HepG2 (cell line): Measurements from ENCODE around the gene ANKRD65. TPM values are rescaled to one million over a fixed set of nuclear protein-coding genes. Genes with fewer than 3 reads are reported as not detected.

ENCODE experiments used
- ADNP ChIP-seq: sonication (generic); formaldehyde crosslinking; IDR thresholded peaks from 2 replicates; pipeline ENCODE4 v1.4.0; 2020; ENCODE audit warnings: missing genetic modification reagents
- CEBPG ChIP-seq: IDR thresholded peaks from 2 replicates; pipeline ENCODE4 v1.6.1; 2016
- GMEB1 ChIP-seq: sonication (generic); formaldehyde crosslinking; IDR thresholded peaks from 2 replicates; pipeline ENCODE4 v1.5.1; 2020; ENCODE audit warnings: missing genetic modification reagents, mild to moderate bottlenecking, borderline replicate concordance
- HCFC1 ChIP-seq: fragments of 150-350 bp; IDR thresholded peaks from 2 replicates; pipeline ENCODE4 v1.6.1; 2014; ENCODE audit warnings: low read depth, low read length
- KDM5A ChIP-seq: fragments of 200-600 bp; sonication (generic); IDR thresholded peaks from 2 replicates; pipeline ENCODE4 v1.7.0; 2018; ENCODE audit warnings: antibody characterized with exemption, mild to moderate bottlenecking, low read length, borderline replicate concordance
- MYNN ChIP-seq: sonication (generic); formaldehyde crosslinking; IDR thresholded peaks from 2 replicates; pipeline ENCODE4 v1.4.0; 2020; ENCODE audit warnings: mild to moderate bottlenecking, low read depth, missing genetic modification reagents
- NCOA2 ChIP-seq: sonication (generic); formaldehyde crosslinking; IDR thresholded peaks from 2 replicates; pipeline ENCODE4 v1.8.0; 2022; ENCODE audit warnings: inconsistent platforms
- NCOR1 ChIP-seq: fragments of 200-600 bp; sonication (generic); IDR thresholded peaks from 2 replicates; pipeline ENCODE4 v1.7.0; 2017; ENCODE audit warnings: antibody characterized with exemption, low read length, borderline replicate concordance
- NFIC ChIP-seq: IDR thresholded peaks from 2 replicates; pipeline ENCODE4 v1.6.1; 2012; ENCODE audit warnings: mild to moderate bottlenecking, low read length, inconsistent platforms
- NFKBIZ ChIP-seq: IDR thresholded peaks from 2 replicates; pipeline ENCODE4 v1.6.1; 2018; ENCODE audit warnings: missing genetic modification reagents, missing compliant biosample characterization
- RBM22 ChIP-seq: fragments of 200-400 bp; formaldehyde crosslinking; optimal IDR thresholded peaks from 2 replicates; pipeline ENCODE3; 2017; ENCODE audit warnings: mild to moderate bottlenecking, low read length, moderate library complexity
- RELA ChIP-seq: sonication (generic); formaldehyde crosslinking; IDR thresholded peaks from 2 replicates; pipeline ENCODE4 v1.4.0; 2020; ENCODE audit warnings: missing genetic modification reagents
- SIN3A ChIP-seq: IDR thresholded peaks from 2 replicates; pipeline ENCODE4 v1.6.1; 2011; ENCODE audit warnings: low read depth, mild to moderate bottlenecking, control low read depth, low read length, borderline replicate concordance
- TERF1 ChIP-seq: sonication (generic); formaldehyde crosslinking; IDR thresholded peaks from 2 replicates; pipeline ENCODE4 v1.8.0; 2022; ENCODE audit warnings: mild to moderate bottlenecking, missing genetic modification reagents, moderate library complexity
- ZNF207 ChIP-seq: fragments of 450-650 bp; IDR thresholded peaks from 2 replicates; pipeline ENCODE4 v1.6.1; 2016; ENCODE audit warnings: antibody characterized with exemption, borderline replicate concordance
- ZNF235 ChIP-seq: sonication (generic); formaldehyde crosslinking; IDR thresholded peaks from 2 replicates; pipeline ENCODE4 v1.8.1; 2023; ENCODE audit warnings: mild to moderate bottlenecking, missing genetic modification reagents, borderline replicate concordance
- ZNF281 ChIP-seq: sonication (generic); formaldehyde crosslinking; IDR thresholded peaks from 2 replicates; pipeline ENCODE4 v1.4.0; 2020; ENCODE audit warnings: missing genetic modification reagents, borderline replicate concordance
- ZNF335 ChIP-seq: sonication (generic); formaldehyde crosslinking; IDR thresholded peaks from 2 replicates; pipeline ENCODE4 v1.4.0; 2020; ENCODE audit warnings: missing genetic modification reagents
- ZNF382 ChIP-seq: sonication (generic); formaldehyde crosslinking; IDR thresholded peaks from 2 replicates; pipeline ENCODE4 v1.5.0; 2020; ENCODE audit warnings: missing genetic modification reagents, mild to moderate bottlenecking, borderline replicate concordance
- ZNF557 ChIP-seq: sonication (generic); formaldehyde crosslinking; IDR thresholded peaks from 2 replicates; pipeline ENCODE4 v1.4.0; 2020; ENCODE audit warnings: missing genetic modification reagents
- polyA plus RNA-seq, 8 experiments: library from polyadenylated mRNA; depleted of rRNA in 3 of 8; stranded (reverse) in 7 of 8; unstranded in 1 of 8; fragments of >200 nt; fragmentation: Illumina TruSeq in 4 of 8; extraction: Trizol in 4 of 8; gene quantifications; 2 replicates each; pipeline versions ENCODE4 v1.2.1 to v1.2.3, GENCODE V29; 2011 to 2016; ENCODE audit warnings: low read depth in 4 of 8, missing spikeins in 1 of 8, mixed read lengths in 1 of 8; ENCODE audit not compliant: insufficient read depth in 1 of 8
- total RNA-seq, 5 experiments: library from RNA; depleted of rRNA; stranded (reverse); fragments of >200 nt; fragmentation: Illumina TruSeq; extraction: Trizol; gene quantifications; 2 replicates each; pipeline ENCODE4 v1.2.3, GENCODE V29; 2016; ENCODE audit warnings: low read depth in 1 of 5
- TF ChIP-seq, protein P1 (sequence below): sonication (generic); formaldehyde crosslinking; IDR thresholded peaks from 2 replicates; pipeline ENCODE4 v1.5.0; 2020; ENCODE audit warnings: mild to moderate bottlenecking, missing genetic modification reagents

ANKRD65 gene
- total and polyA plus RNA-seq, 2 of the 13 experiments (the other 11 are each of a cell fraction or from before 2014, with no cell fraction given): 12.1 to 30.1 TPM

DNA sequence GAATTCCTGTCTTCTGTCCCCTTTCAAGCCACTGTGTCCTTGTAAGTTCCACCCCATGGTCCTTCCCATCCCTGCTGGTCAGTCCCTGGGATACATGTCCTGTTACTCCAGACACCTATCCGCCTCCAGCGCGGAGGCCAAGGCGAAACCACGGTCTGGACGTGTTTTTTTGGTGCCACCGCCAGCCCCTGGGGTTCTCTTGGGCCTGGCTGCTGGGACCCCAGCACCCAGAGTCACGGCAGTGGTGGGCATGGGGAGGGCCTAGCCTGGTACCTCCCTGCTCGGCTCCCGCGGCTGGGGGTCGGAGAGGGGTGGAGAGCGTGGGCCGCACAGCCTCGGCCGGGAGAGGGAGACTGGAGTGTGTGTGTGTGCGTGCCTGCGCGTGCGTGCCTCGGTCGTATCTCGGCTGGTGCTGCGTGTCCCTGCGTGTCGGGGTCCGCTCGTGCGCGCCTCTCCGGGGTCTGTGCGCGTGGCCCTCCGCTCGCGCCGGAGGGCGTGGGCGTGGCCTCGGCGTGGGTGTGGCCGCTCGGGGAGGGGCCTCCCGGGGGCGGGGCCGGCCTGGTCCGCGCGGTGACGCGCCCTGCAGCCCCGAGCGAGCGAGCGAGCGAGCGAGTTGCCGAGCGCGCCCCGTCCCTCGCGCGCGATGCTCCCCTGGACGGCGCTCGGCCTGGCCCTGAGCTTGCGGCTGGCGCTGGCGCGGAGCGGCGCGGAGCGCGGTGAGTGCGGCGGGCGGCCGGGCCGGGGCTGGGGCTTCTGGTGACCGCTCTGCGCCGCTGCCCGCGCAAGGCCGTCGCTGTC lies 14.2 kb upstream of the ANKRD65 start, which contains the start of gene VWA1 (continued):
- TF ChIP-seq NFIC (no peak), GMEB1 (CRISPR knock-in tag) (no peak; the same call in 1 of the 2 replicates), ZNF207 (no peak), RELA (no peak), MYNN (CRISPR knock-in tag) (no peak), ZNF281 (CRISPR knock-in tag) (no peak), ZNF235 (no peak), ZNF335 (no peak), ZNF557 (no peak), ADNP (no peak), KDM5A (peak; percentile 29; the same call in 1 of the 2 replicates), SIN3A (no peak), CEBPG (no peak), HCFC1 (no peak), NCOA2 (CRISPR knock-in tag) (no peak), NCOR1 (no peak), NFKBIZ (CRISPR knock-in tag) (no peak), ZNF382 (CRISPR knock-in tag) (no peak), RBM22 (no peak), TERF1 (CRISPR knock-in tag) (no peak)
- TF ChIP-seq, protein P1, sequence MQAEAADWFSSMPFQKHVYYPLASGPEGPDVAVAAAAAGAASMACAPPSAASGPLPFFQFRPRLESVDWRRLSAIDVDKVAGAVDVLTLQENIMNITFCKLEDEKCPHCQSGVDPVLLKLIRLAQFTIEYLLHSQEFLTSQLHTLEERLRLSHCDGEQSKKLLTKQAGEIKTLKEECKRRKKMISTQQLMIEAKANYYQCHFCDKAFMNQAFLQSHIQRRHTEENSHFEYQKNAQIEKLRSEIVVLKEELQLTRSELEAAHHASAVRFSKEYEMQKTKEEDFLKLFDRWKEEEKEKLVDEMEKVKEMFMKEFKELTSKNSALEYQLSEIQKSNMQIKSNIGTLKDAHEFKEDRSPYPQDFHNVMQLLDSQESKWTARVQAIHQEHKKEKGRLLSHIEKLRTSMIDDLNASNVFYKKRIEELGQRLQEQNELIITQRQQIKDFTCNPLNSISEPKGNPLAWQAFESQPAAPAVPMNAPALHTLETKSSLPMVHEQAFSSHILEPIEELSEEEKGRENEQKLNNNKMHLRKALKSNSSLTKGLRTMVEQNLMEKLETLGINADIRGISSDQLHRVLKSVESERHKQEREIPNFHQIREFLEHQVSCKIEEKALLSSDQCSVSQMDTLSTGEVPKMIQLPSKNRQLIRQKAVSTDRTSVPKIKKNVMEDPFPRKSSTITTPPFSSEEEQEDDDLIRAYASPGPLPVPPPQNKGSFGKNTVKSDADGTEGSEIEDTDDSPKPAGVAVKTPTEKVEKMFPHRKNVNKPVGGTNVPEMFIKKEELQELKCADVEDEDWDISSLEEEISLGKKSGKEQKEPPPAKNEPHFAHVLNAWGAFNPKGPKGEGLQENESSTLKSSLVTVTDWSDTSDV (CRISPR knock-in tag): no peak
- TF ChIP-seq, all 625 proteins: peak for 146
